ELR (cell line): ENCODE measurements around the gene RNF213.
A peak's percentile ranks its signal among the peaks of the same experiment; 100 is the strongest.

Source experiments
- DNase-seq: peaks from one replicate; pipeline ENCODE4 v3.0.0-alpha.2; 2015; ENCODE audit warnings: low read depth

RNF213 gene

GRCh38 chr17:80270836-80271235 lies 10.2 kb downstream of the RNF213 start:
- peak; percentile 69 for DNase-seq

DNA sequence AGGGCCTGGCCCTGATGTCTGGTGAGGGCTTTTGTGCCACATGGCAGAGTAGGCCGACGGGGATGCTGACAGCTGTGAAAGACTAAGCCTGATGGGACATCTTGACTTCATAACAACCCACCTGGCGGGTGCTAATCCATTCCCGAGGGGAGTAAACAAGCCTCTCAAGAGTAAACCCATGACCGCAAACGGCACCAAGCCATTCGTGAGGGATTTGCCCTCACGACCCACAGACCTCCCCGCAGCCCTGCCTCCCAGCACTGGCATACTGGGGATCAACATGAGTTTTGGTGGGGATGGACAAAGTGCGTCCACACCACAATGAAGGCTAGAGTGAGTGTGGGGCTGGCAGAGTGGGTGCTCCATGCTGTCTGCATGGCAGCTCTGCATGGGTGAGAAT lies 11.7 kb downstream of the RNF213 start:
- DNase-seq = no peak

- no peak for DNase-seq
Observed at GRCh38 chr17:80274331-80274730, 13.7 kb downstream of the RNF213 start.

DNA sequence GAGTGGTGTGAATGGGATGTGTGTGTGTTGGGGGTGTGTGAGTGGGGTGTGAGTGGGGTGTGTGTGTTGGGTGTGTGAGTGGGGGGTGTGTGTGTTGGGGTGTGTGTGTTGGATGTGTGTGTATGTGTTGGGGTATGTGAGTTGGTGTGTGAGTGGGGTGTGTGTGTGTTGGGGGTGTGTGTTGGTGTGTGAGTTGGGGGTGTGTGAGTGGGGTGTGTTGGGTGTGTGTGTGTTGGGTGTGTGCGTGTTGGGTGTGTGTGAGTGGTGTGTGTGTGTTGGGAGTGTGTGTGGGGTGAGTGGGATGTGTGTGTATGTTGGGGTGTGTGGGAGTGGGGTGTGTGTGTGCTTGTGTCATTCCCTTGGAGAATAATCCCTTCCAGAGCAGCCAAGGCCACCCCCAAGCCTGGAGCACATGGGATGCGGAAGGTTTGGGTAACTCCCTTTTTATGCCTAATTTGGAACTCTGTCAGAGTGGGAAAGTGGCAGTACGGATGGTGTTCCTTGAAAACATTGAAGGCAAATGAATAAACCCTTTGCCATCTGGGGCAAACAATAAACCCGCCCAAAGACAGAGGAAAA lies 14.3 kb downstream of the RNF213 start:
- no peak for DNase-seq

DNA sequence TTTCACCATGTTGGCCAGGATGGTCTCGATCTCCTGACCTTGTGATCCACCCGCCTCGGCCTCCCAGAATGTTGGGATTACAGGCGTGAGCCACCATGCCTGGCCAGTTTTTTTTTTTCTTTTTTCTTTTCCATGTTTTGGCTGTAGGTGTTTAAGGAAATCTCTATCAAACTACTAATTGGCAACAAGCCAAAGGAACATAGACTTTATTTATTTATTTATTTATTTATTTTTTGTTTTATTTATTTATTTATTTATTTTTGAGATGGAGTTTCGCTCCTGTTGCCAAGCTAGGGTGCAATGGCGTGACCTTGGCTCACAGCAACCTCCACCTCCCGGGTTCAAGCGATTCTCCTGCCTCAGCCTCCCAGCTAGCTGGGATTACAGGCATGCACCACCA lies 15.2 kb downstream of the RNF213 start:
- peak; percentile 30 for DNase-seq

DNA sequence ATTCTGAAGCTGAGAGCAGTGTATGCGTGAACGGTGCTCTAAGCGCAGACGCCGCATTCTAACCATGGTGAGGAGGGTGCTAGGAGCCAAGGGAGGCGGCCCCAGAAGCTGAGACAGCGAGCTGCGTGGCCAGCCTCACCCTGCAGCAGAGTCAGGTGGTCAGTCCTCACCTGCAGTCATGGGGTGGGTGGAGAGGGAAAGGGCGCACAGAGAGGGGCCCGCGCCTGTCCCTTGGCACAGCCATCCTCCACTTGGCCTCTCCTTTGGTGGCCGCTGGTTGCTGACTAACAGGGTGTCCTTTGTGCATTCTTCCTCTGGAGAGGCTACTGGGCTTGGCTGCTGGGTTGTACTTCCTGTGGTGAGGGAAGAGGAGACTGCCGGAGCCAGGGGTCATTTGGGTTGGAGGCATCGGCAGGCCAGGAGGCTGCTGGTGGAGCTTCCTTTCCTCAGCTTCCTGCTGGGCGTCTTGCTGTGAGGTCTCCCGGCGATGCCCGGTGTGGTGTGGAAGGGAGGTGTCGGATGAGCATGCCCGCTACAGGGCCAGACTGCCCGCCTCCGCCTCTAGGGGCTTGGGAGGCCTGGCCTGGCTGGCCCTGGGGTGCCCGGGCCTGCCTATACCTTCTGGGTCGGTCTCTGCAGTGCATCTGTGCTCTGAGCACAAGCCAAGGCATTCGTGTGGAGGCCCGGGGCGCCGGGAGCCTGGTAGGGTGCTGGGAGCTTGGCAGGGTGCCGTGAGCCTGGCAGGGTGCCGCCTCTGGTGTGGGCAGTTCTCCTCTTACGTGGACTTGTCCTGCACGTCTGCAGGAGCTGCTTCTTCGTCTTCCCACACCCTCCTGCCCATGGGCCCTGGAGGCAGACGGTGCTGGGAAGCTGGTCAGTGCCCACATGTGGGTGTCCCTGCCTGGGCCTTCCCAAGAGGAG lies 17.4 kb downstream of the RNF213 start:
- DNase-seq = no peak

DNA sequence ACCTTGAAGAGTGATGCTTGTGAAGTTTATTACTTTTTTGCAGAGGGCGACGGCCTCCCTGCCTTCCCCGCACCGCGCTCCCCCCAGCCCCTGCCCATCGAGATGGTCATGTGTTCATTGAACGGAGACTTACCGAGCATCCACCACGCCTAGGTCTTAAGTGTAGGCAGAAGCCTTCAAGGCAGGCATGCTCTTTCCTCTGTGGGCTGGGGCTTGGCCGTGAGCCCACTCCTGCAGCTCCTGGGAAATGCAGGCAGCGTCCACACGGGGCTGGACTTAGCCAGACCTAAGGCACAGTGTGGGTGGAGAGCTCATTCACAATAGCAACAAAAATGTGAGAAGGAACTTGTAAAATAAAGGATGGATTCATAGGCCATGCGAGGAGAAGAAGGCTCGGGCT lies 19.2 kb downstream of the RNF213 start:
- no peak for DNase-seq

- DNase-seq = no peak
Observed at GRCh38 chr17:80281516-80281915, 20.9 kb downstream of the RNF213 start.

GRCh38 chr17:80283116-80283852 lies 22.6 kb downstream of the RNF213 start:
- no peak for DNase-seq

GRCh38 chr17:80284631-80285030 lies 24.0 kb downstream of the RNF213 start:
- DNase-seq = no peak

GRCh38 chr17:80285237-80285920 lies 24.7 kb downstream of the RNF213 start:
- DNase-seq = no peak

DNA sequence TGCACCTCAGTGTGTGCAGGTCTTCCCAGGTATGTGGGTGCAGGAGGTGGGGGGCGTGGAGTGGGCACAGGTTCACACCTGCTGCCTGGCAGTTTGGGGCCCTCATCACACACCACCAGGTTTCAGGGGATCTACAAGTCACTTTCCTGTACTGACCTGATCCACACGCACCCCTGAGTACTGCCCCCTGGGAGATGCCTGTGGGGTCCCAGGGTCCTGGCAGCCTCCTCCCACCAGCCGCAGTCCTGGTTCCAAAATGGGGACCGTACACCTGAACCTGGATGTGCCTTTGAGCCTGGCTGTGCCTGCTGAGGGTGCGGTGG lies 25.9 kb downstream of the RNF213 start:
- DNase-seq = no peak

- DNase-seq = no peak
Observed at GRCh38 chr17:80287038-80287437, 26.4 kb downstream of the RNF213 start.

DNA sequence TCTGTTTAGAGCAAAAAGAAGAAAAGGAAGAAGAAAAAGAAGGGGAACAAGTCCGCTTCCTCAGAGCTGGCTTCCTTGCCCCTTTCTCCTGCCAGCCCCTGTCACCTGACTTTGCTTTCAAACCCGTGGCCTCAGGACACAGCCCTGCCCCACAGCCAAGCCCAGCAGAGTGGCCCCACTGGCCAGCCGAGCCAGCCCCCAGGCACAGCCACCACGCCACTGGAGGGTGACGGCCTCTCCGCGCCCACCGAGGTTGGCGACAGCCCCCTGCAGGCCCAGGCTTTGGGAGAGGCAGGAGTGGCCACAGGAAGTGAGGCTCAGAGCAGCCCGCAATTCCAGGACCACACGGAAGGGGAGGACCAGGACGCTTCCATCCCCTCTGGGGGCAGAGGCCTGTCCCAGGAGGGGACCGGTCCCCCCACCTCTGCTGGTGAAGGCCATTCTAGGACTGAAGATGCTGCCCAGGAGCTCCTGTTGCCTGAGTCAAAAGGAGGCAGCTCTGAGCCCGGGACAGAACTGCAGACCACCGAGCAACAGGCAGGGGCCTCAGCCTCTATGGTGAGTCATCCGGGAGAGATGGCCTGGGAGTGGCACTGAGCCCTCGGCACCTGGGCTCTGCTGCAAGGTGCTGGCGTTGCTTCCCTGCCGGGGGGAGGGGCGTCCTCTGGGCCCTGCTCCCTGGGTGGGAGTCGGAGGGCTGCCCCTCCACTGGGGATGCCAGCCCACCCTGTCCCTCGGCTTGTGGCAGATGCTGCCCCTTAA lies 27.3 kb downstream of the RNF213 start:
- no peak for DNase-seq

DNA sequence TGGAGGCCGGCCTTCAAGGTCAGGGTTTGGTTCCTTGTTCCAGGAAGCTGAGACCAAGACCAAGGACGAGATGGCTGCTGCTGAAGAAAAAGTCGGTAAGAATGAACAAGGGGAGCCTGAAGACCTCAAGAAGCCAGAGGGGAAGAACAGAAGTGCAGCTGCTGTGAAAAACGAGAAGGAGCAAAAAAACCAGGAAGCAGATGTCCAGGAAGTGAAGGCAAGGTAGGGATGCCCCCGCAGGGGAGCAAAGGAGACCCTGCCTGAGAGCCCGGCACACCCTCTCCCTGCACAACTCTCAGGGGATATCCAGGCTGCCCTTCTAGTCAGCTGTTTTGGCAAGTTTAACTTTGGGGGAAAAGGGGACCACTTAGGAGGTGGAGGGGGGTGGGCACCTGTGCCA lies 29.0 kb downstream of the RNF213 start:
- DNase-seq = no peak

DNA sequence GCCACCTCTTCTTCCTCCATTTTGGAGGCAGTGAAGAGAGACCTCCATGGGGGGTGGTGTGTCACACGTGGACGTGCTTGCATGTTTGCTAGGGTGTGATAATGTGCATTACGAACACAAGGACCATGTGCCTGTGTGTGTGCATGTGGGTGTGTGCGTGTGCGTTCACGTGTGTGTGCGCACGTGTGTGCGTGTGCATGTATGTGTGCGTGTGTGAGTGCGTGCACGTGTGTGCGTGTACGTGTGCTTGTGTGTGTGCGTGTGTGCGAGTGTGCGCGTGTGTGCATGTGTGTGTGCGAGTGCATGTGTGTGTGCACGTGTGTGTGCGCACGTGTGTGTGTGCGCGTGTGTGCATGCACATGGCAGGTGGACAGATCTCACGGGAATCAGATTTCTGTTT lies 29.5 kb downstream of the RNF213 start:
- no peak for DNase-seq

GRCh38 chr17:80291260-80291659 lies 30.6 kb downstream of the RNF213 start:
- DNase-seq = no peak

- no peak for DNase-seq
Observed at GRCh38 chr17:80291691-80292487, 31.2 kb downstream of the RNF213 start.

DNA sequence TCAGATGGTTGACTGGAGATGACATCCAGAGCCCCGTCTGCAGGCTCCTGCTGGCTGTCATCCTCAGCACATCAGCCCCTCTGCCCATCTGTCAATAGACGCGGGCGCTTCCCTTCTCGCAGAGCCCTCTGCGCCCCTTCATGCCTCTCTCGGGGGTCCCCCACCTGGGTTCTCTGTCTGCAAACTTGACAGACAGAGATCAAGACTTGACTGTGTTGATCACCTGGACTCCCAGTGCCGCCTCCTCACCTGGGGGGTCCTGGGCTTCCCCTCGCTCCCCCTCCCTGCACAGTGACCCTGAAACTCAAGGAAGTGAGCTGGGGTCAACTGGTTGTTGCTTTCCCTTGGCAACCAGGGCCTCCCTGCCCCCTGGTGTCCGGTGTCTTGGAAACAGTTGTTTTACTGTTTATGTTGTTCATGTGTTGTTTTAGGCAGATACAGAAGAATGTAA lies 31.9 kb downstream of the RNF213 start:
- peak; percentile 23 for DNase-seq

GRCh38 chr17:80294210-80294609 lies 33.6 kb downstream of the RNF213 start:
- DNase-seq = no peak

DNA sequence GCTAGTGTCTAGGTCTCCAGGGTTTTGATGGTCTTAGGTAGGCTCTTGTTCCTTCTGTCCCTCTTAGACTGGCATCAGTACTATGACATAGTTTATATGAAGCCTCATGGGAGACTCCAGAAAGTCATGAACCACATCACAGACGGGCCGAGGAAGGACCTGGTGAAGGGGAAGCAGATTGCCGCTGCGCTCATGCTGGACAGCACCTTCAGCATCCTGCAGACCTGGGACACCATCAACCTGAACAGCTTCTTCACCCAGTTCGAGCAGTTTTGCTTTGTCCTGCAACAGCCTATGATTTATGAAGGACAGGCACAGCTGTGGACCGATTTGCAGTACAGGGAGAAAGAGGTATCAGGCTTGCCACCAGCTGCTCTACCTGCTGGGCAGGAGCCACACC lies 34.0 kb downstream of the RNF213 start:
- no peak for DNase-seq
